Right lobe of liver (tissue), 4 donors: Measurements from ENCODE around the gene SPATA24.

ENCODE experiments used
- CTCF ChIP-seq, 4 donors: fragments of 200-600 bp in 3 of 4; fragments of 450-650 bp in 1 of 4; IDR thresholded peaks; one replicate each; pipeline versions ENCODE4 v1.5.1 to v1.8.0; 2016 to 2022; ENCODE audit warnings: antibody characterized with exemption in 4 of 4, mild to moderate bottlenecking in 2 of 4
- POLR2A ChIP-seq: fragments of 450-650 bp; IDR thresholded peaks from one replicate; pipeline ENCODE4 v1.6.1; 2017; ENCODE audit warnings: antibody characterized with exemption, mild to moderate bottlenecking
- donor health status: DM: no; HTN: no; CAD: no.
- donor health status: DM: no; HTN: no; CAD: no.
- donor health status: DM: no; HTN: yes; CAD: no.

- TF ChIP-seq POLR2A, result no peak
- no peak for TF ChIP-seq CTCF (IDR thresholded peaks at IDR 0.05)
Measured at GRCh38 chr5:139397921-139398320, 6.0 kb downstream of the SPATA24 start.
